B cell (primary cell): ENCODE data around the gene DAB2IP. TPM values are rescaled to one million over a fixed set of nuclear protein-coding genes. Genes with fewer than 3 reads are reported as not detected.

Experiments
- ATAC-seq: fragments of 200-7000 bp; cut with Tn5 transposase; one replicate; pipeline ENCODE4 v1.10.0; 2021; ENCODE audit warnings: low read depth, mild to moderate bottlenecking, moderate number of reproducible peaks, moderate library complexity
- CTCF ChIA-PET: fragments of 350-600 bp; sonication (Branson Sonifier 250); formaldehyde crosslinking; loops from one replicate; lab custom pipeline; 2021; ENCODE audit warnings: antibody characterized with exemption, inconsistent platforms; lab: Charles Lee
- POLR2A ChIA-PET: fragments of 350-600 bp; sonication (Branson Sonifier 250); formaldehyde crosslinking; loops from one replicate; lab custom pipeline; 2021; ENCODE audit warnings: antibody characterized with exemption; lab: Charles Lee
- DNase-seq: peaks from one replicate; pipeline ENCODE4 v3.0.0; 2013
- H2AFZ ChIP-seq: 2 replicates; pipeline ENCODE4 v1.6.1; 2012; ENCODE audit warnings: mild to moderate bottlenecking, low read depth, low read length; ENCODE audit not compliant: insufficient read depth, poor library complexity, severe bottlenecking
- H3K27ac ChIP-seq, 2 donors: 1 replicate in 1 of 2; 2 replicates in 1 of 2; pipeline ENCODE4 v1.5.1; 2012 to 2013; ENCODE audit warnings: low read length in 2 of 2, mild to moderate bottlenecking in 2 of 2, moderate library complexity in 1 of 2
- H3K27me3 ChIP-seq, 4 experiments: fragments of 200-600 bp in 1 of 4; sonication (generic) in 1 of 4; replicated peaks in 1 of 4; 1 replicate in 2 of 4; 2 replicates in 2 of 4; pipeline versions ENCODE4 v1.6.1 to v1.7.0; 2013 to 2016; ENCODE audit warnings: low read length in 3 of 4, mild to moderate bottlenecking in 2 of 4, mixed read lengths in 1 of 4, moderate library complexity in 1 of 4; ENCODE audit not compliant: insufficient read depth in 4 of 4, control insufficient read depth in 3 of 4; ENCODE audit errors: control extremely low read depth in 1 of 4
- H3K36me3 ChIP-seq, 2 experiments: replicated peaks in 1 of 2; 1 replicate in 1 of 2; 2 replicates in 1 of 2; pipeline versions ENCODE4 v1.6.1 to v1.7.1; 2013; ENCODE audit warnings: low read length in 1 of 2; ENCODE audit not compliant: insufficient read depth in 2 of 2, control insufficient read depth in 1 of 2; ENCODE audit errors: control extremely low read depth in 1 of 2, extremely low read depth in 1 of 2
- H3K4me1 ChIP-seq, 2 donors: fragments of 200-600 bp in 1 of 2; sonication (generic) in 1 of 2; 1 replicate in 1 of 2; 2 replicates in 1 of 2; pipeline versions ENCODE4 v1.5.1 to v1.6.1; 2013 to 2017; ENCODE audit warnings: low read length in 2 of 2; ENCODE audit not compliant: control insufficient read depth in 2 of 2, insufficient read depth in 2 of 2
- H3K4me2 ChIP-seq: replicated peaks from 2 replicates; pipeline ENCODE3; 2012; ENCODE audit warnings: mild to moderate bottlenecking, low read depth, low read length; ENCODE audit not compliant: poor library complexity, severe bottlenecking
- H3K4me3 ChIP-seq, 5 experiments: fragments of 200-600 bp in 1 of 5; sonication (generic) in 1 of 5; 1 replicate in 3 of 5; 2 replicates in 2 of 5; pipeline versions ENCODE4 v1.5.1 to v1.7.0; 2011 to 2016; ENCODE audit warnings: low read length in 4 of 5, mild to moderate bottlenecking in 4 of 5, low read depth in 2 of 5, control low read depth in 1 of 5, moderate library complexity in 1 of 5; ENCODE audit not compliant: insufficient read depth in 1 of 5; ENCODE audit errors: control extremely low read depth in 1 of 5, extremely low read depth in 1 of 5
- H3K79me2 ChIP-seq: fragments of 200-600 bp; sonication (generic); one replicate; pipeline ENCODE4 v1.6.0; 2016; ENCODE audit warnings: low read length; ENCODE audit not compliant: control insufficient read depth, insufficient read depth
- H3K9ac ChIP-seq: fragments of 200-600 bp; sonication (generic); 2 replicates; pipeline ENCODE4 v1.6.1; 2017; ENCODE audit warnings: mild to moderate bottlenecking, low read length, moderate library complexity
- H3K9me3 ChIP-seq, 3 donors: one replicate each; pipeline versions ENCODE4 v1.6.1 to v1.7.1; 2013; ENCODE audit warnings: low read length in 2 of 3; ENCODE audit not compliant: control insufficient read depth in 2 of 3, insufficient read depth in 1 of 3; ENCODE audit errors: control extremely low read depth in 1 of 3
- H4K20me1 ChIP-seq: 2 replicates; pipeline ENCODE4 v1.6.0; 2012; ENCODE audit warnings: mild to moderate bottlenecking, low read length; ENCODE audit not compliant: insufficient read depth, control insufficient read depth, poor library complexity, severe bottlenecking
- H3K27ac Mint-ChIP-seq: one replicate; pipeline ENCODE4 v1.8.0; 2021; ENCODE audit warnings: mixed read lengths
- H3K27me3 Mint-ChIP-seq: one replicate; pipeline ENCODE4 v1.8.0; 2021; ENCODE audit warnings: mixed read lengths
- H3K4me1 Mint-ChIP-seq: one replicate; pipeline ENCODE4 v1.8.0; 2021; ENCODE audit warnings: mixed read lengths
- H3K4me3 Mint-ChIP-seq: one replicate; pipeline ENCODE4 v1.8.0; 2021; ENCODE audit warnings: mixed read lengths
- H3K9me3 Mint-ChIP-seq: one replicate; pipeline ENCODE4 v1.8.0; 2022; ENCODE audit warnings: mixed read lengths; ENCODE audit not compliant: insufficient read depth
- CTCF ChIP-seq: fragments of 200-600 bp; IDR thresholded peaks from one replicate; pipeline ENCODE4 v1.8.0; 2022; ENCODE audit warnings: antibody characterized with exemption, mild to moderate bottlenecking
- EZH2 ChIP-seq: IDR thresholded peaks from 2 replicates; pipeline ENCODE4 v1.6.1; 2012; ENCODE audit warnings: borderline replicate concordance, low read depth, mild to moderate bottlenecking, moderate library complexity, low read length; ENCODE audit not compliant: insufficient read depth, poor library complexity, severe bottlenecking
- WGBS: methylation state at CpG from one replicate; pipeline ENCODE4 v1.1.5; 2013; ENCODE audit warnings: missing lambda C conversion rate; ENCODE audit not compliant: insufficient coverage; 5-methylcytosine and 5-hydroxymethylcytosine counted together
- intact Hi-C: fragments of 100-400 bp; cut with micrococcal nuclease; formaldehyde crosslinking; loops from one replicate; pipeline ENCODE4 v1.10.0; 2022
- polyA plus RNA-seq: library from polyadenylated mRNA; depleted of rRNA; stranded (reverse); fragments of >200 nt; gene quantifications from 2 replicates; pipeline ENCODE4 v1.2.3, GENCODE V29; 2012
- total RNA-seq, 2 donors: library from RNA; stranded (reverse); fragments of 120-200 nt in 1 of 2; gene quantifications; 1 replicate in 1 of 2; 2 replicates in 1 of 2; pipeline versions ENCODE4 v1.2.3 to v1.2.4, GENCODE V29; 2013 to 2022

DAB2IP gene
- total and polyA plus RNA-seq, 2 donors (not counting 1 experiment from before 2014, with no cell fraction given), result 1.1 to 3.9 TPM

- H3K4me1 ChIP-seq, result no peaks in the 10 kb centered on the region
- CTCF ChIA-PET, result no interaction called here
Observed at GRCh38 chr9:121673576-121673975, 22.1 kb downstream of the DAB2IP start.

DNA sequence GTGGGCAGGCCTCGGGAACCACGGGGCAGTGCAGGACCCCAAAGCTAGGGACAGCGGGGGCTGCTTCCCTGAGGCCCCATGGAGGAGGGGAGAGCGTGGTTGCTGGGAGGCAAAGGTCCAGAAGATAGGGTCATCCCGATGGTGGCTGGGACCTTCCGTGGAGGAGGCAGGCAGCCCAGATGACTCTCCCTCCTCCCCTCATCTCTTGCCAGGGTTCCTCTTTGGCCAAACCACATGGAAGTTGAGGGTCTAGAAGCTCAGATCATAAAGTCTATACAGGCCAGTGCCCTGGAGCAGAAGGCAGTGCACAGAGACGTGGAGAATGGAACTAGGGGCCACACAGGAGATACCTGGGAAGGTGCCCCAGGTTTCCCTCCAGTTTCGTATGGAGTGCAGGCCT, 22.6 kb downstream of the DAB2IP start:
- POLR2A ChIA-PET, result no interaction called here
- H3K4me1 Mint-ChIP-seq, result no peaks in the 10 kb centered on the region
- DNase-seq (no peak), ATAC-seq (no peak)
- no peaks in the 10 kb centered on the region for H3K79me2 ChIP-seq
- no peak overlapping the region for H2AFZ ChIP-seq
- H4K20me1 ChIP-seq, result no peaks in the 10 kb centered on the region
- no peak overlapping the region for H3K27ac Mint-ChIP-seq
- no peak overlapping the region for H3K27ac ChIP-seq
- peaks cover 21% of the 10 kb centered on the region for H3K27me3 Mint-ChIP-seq
- TF ChIP-seq EZH2 (no peak), CTCF (no peak)
- H3K36me3 ChIP-seq, result no peaks in the 10 kb centered on the region
- no peak overlapping the region for H3K4me3 ChIP-seq
- peaks cover 0 to 2% (median 0%) of the 10 kb centered on the region in 4 experiments for H3K27me3 ChIP-seq
- no peak overlapping the region for H3K4me2 ChIP-seq
- no peak overlapping the region for H3K4me3 Mint-ChIP-seq
- peaks cover 0 to 6% (median 0%) of the 10 kb centered on the region in 3 donors for H3K9me3 ChIP-seq
- H3K9ac ChIP-seq, result no peak overlapping the region
- peaks cover 2% of the 10 kb centered on the region for H3K9me3 Mint-ChIP-seq
- no peaks in the 10 kb centered on the region for H3K4me1 ChIP-seq
- CTCF ChIA-PET, result no interaction called here
- intact Hi-C loops, result no loop called here
- 92% methylated on average over 5 of the region's 8 CpGs for WGBS

More at GRCh38 chr9:121673576-121673975, 22.1 kb downstream of the DAB2IP start:
- H4K20me1 ChIP-seq, result no peaks in the 10 kb centered on the region
- no peak overlapping the region for H3K4me2 ChIP-seq
- H3K9ac ChIP-seq, result no peak overlapping the region
- H3K9me3 ChIP-seq, result peaks cover 0 to 3% (median 0%) of the 10 kb centered on the region in 3 donors
- intact Hi-C loops, result no loop called here
- DNase-seq (no peak), ATAC-seq (no peak)
- TF ChIP-seq CTCF (no peak), EZH2 (no peak)
- no peak overlapping the region for H3K4me3 Mint-ChIP-seq
- H3K27me3 Mint-ChIP-seq, result peaks cover 21% of the 10 kb centered on the region
- H2AFZ ChIP-seq, result no peak overlapping the region
- no peak overlapping the region for H3K27ac ChIP-seq
- H3K79me2 ChIP-seq, result no peaks in the 10 kb centered on the region
- H3K9me3 Mint-ChIP-seq, result peaks cover 2% of the 10 kb centered on the region
- peaks cover 0 to under 1% (median 0%) of the 10 kb centered on the region in 4 experiments for H3K27me3 ChIP-seq
- POLR2A ChIA-PET, result no interaction called here
- no peak overlapping the region for H3K4me3 ChIP-seq
- H3K27ac Mint-ChIP-seq, result no peak overlapping the region
- WGBS, result 86% methylated on average over 7 of the region's 7 CpGs
- H3K36me3 ChIP-seq, result no peaks in the 10 kb centered on the region
- no peaks in the 10 kb centered on the region for H3K4me1 Mint-ChIP-seq
